A549 (cell line): ENCODE measurements around the gene NOS3. TPM values are rescaled to one million over a fixed set of nuclear protein-coding genes. Genes with fewer than 3 reads are reported as not detected.

Source experiments
- ATAC-seq, 2 experiments: fragments of 200-7000 bp in 1 of 2; fragments of >200 bp in 1 of 2; cut with Nextera tagmentation in 1 of 2; cut with Tn5 transposase in 1 of 2; 3 replicates each; pipeline versions ENCODE4 v1.8.0 to v1.9.1; 2018 to 2020; ENCODE audit warnings: mild to moderate bottlenecking in 1 of 2, moderate library complexity in 1 of 2
- CTCF ChIA-PET: fragments of 300-600 bp; sonication (Branson Sonifier 250); formaldehyde crosslinking; extraction: SDS; loops from one replicate; lab custom pipeline; 2021; ENCODE audit warnings: antibody characterized with exemption, inconsistent platforms; lab: Yijun Ruan, JAX
- POLR2A ChIA-PET: fragments of 350-600 bp; formaldehyde crosslinking; extraction: SDS; loops from one replicate; lab custom pipeline; 2021; ENCODE audit warnings: antibody characterized with exemption, inconsistent platforms; lab: Yijun Ruan, JAX
- DNase-seq, 2 experiments: peaks; one replicate each; pipeline versions ENCODE4 v3.0.0 to v3.0.0-alpha.2; 2011 to 2016; ENCODE audit warnings: low read depth in 1 of 2, low spot score in 1 of 2
- FAIRE-seq: peaks from 2 replicates; lab custom pipeline; 2011; peaks lifted over from hg19 to GRCh38; lab: Jason Lieb, UNC
- H3K27ac ChIP-seq, 2 experiments: fragments of >200 bp; sonication (Bioruptor Twin); formaldehyde crosslinking; 3 replicates each; pipeline ENCODE4 v1.5.1; 2016 to 2017
- H3K4me1 ChIP-seq: fragments of >200 bp; sonication (Bioruptor Twin); formaldehyde crosslinking; 3 replicates; pipeline ENCODE4 v1.6.1; 2016
- H3K4me2 ChIP-seq: fragments of >200 bp; sonication (Bioruptor Twin); formaldehyde crosslinking; 3 replicates; pipeline ENCODE4 v1.6.1; 2016
- H3K4me3 ChIP-seq: fragments of >200 bp; sonication (Bioruptor Twin); formaldehyde crosslinking; 3 replicates; pipeline ENCODE4 v1.5.1; 2016
- H3K9me3 ChIP-seq: fragments of >200 bp; sonication (Bioruptor Twin); formaldehyde crosslinking; 3 replicates; pipeline ENCODE4 v1.6.1; 2016
- CBX2 ChIP-seq: fragments of 200-600 bp; sonication (generic); IDR thresholded peaks from 2 replicates; pipeline ENCODE4 v1.6.1; 2016; ENCODE audit warnings: low read depth, mild to moderate bottlenecking, borderline replicate concordance
- CBX8 ChIP-seq: fragments of 200-600 bp; sonication (generic); IDR thresholded peaks from 2 replicates; pipeline ENCODE4 v1.6.1; 2016
- CHD2 ChIP-seq: fragments of 150-350 bp; IDR thresholded peaks from 2 replicates; pipeline ENCODE4 v1.6.1; 2014; ENCODE audit warnings: low read length; ENCODE audit not compliant: partially characterized antibody
- E2F6 ChIP-seq: IDR thresholded peaks from 2 replicates; pipeline ENCODE4 v1.6.1; 2012; ENCODE audit warnings: low read depth, borderline replicate concordance
- EHMT2 ChIP-seq: fragments of 200-600 bp; sonication (generic); IDR thresholded peaks from 2 replicates; pipeline ENCODE4 v1.6.1; 2016; ENCODE audit warnings: antibody characterized with exemption, low read depth, mild to moderate bottlenecking, moderate library complexity
- FOSL2 ChIP-seq, 2 experiments: fragments of 450-650 bp in 1 of 2; fragments of >200 bp in 1 of 2; sonication (Bioruptor Twin) in 1 of 2; formaldehyde crosslinking; IDR thresholded peaks; 2 replicates each; pipeline versions ENCODE4 v1.5.0 to v1.6.1; 2016 to 2020; ENCODE audit warnings: mild to moderate bottlenecking in 1 of 2, moderate library complexity in 1 of 2
- HDAC2 ChIP-seq: fragments of 200-600 bp; sonication (generic); IDR thresholded peaks from 2 replicates; pipeline ENCODE4 v1.6.1; 2016
- HMGXB4 ChIP-seq: fragments of 250-450 bp; sonication (Bioruptor Pico); IDR thresholded peaks from 2 replicates; pipeline ENCODE4 v1.5.0; 2021; ENCODE audit warnings: mild to moderate bottlenecking, moderate library complexity, borderline replicate concordance
- HOXA7 ChIP-seq: fragments of 250-450 bp; sonication (Bioruptor Pico); IDR thresholded peaks from 2 replicates; pipeline ENCODE4 v1.5.0; 2020; ENCODE audit warnings: mild to moderate bottlenecking, moderate library complexity
- HOXB5 ChIP-seq: fragments of 250-450 bp; sonication (Bioruptor Pico); IDR thresholded peaks from 2 replicates; pipeline ENCODE4 v1.5.0; 2020; ENCODE audit warnings: mild to moderate bottlenecking, moderate library complexity
- MAX ChIP-seq: IDR thresholded peaks from 2 replicates; pipeline ENCODE4 v1.6.1; 2012
- NFE2L2 ChIP-seq: fragments of 150-350 bp; conservative IDR thresholded peaks from 2 replicates; pipeline ENCODE4 v1.6.1; 2014; ENCODE audit warnings: low read length
- RAD21 ChIP-seq, 2 experiments: fragments of >200 bp in 1 of 2; sonication (Bioruptor Twin) in 1 of 2; formaldehyde crosslinking in 1 of 2; IDR thresholded peaks in 1 of 2; conservative IDR thresholded peaks in 1 of 2; 2 replicates in 1 of 2; 3 replicates in 1 of 2; pipeline ENCODE4 v1.6.1; 2012 to 2018; ENCODE audit warnings: inconsistent platforms in 1 of 2
- RFX5 ChIP-seq: fragments of 450-650 bp; IDR thresholded peaks from 2 replicates; pipeline ENCODE4 v1.7.1; 2014; ENCODE audit warnings: antibody characterized with exemption, mild to moderate bottlenecking, moderate library complexity
- ZFP36 ChIP-seq: fragments of 450-650 bp; IDR thresholded peaks from 2 replicates; pipeline ENCODE4 v1.6.1; 2014; ENCODE audit warnings: borderline replicate concordance; ENCODE audit not compliant: partially characterized antibody
- ZSCAN20 ChIP-seq: fragments of 250-450 bp; sonication (Bioruptor Pico); IDR thresholded peaks from 2 replicates; pipeline ENCODE4 v1.8.0; 2022; ENCODE audit warnings: mild to moderate bottlenecking, moderate library complexity
- WGBS: methylation state at CpG from one replicate; pipeline ENCODE4 v1.1.6; 2017; ENCODE audit errors: missing lambda C conversion rate; 5-methylcytosine and 5-hydroxymethylcytosine counted together
- polyA minus RNA-seq: library from RNA; depleted of rRNA, polyadenylated mRNA; stranded (reverse); fragments of >200 nt; gene quantifications from 2 replicates; pipeline ENCODE4 v1.2.3, GENCODE V29; 2011; rRNA and poly(A)+ RNA removed
- polyA plus RNA-seq, 4 experiments: library from polyadenylated mRNA; depleted of rRNA in 3 of 4; stranded (reverse); fragments of >200 nt; fragmentation: RNase III in 1 of 4; extraction: RNeasy Plus Mini Kit Qiagen cat#74134 plus additional on column Dnase treatment in 1 of 4; gene quantifications; 2 replicates in 3 of 4; 3 replicates in 1 of 4; pipeline ENCODE4 v1.2.3, GENCODE V29; 2011 to 2017

The NOS3 gene
- polyA plus RNA-seq (2011; rRNA removed) (0.42 and 0.52 TPM in 2 replicates), polyA plus RNA-seq (2017; fragmentation: RNase III; extraction: RNeasy Plus Mini Kit Qiagen cat#74134 plus additional on column Dnase treatment) (0.46 to 0.71 TPM (median 0.51 TPM) in 3 replicates), polyA minus RNA-seq (not detected in 2 replicates)
- polyA plus RNA-seq (2012; cell fraction: cytosol; rRNA removed) = 1.1 and 1.9 TPM in 2 replicates
- 1.1 and 3.2 TPM in 2 replicates for polyA plus RNA-seq (2012; cell fraction: nucleus; rRNA removed)

GRCh38 chr7:150990416-150991186, at the start of gene NOS3:
TSS of gene NOS3 (plus strand) at chr7:150991017. CDS start at chr7:150993804, 2,787 bp downstream.
- peaks cover 25% of the 10 kb centered on the region for H3K9me3 ChIP-seq
- no peak within 1 kb of the TSS for H3K4me3 ChIP-seq
- ChIA-PET POLR2A (no interaction called here), CTCF (interaction anchor here (1.2 to 5.8 kb wide), 6 partner anchors 10 to 121 kb away, joined by 3 to 39 read pairs (median 8); no protein-coding TSS in a partner anchor)
- no peak within 1 kb of the TSS for H3K4me2 ChIP-seq
- 36% methylated on average over 12 of the region's 12 CpGs for WGBS
- no peak for FAIRE-seq
- H3K27ac ChIP-seq = no peak within 1 kb of the TSS
- no peaks in the 10 kb centered on the region for H3K4me1 ChIP-seq
- TF ChIP-seq ZFP36 = no peak
- no peak for TF ChIP-seq FOSL2 (IDR thresholded peaks at IDR 0.05)
- peak; percentile 37; the same call in 1 of the 2 replicates for TF ChIP-seq FOSL2 (CRISPR knock-in tag; IDR thresholded peaks at IDR 0.05)
- TF ChIP-seq, all 56 proteins: peak for 1
- ATAC-seq (no peak), DNase-seq (no peak)

- H3K27ac ChIP-seq = no peak overlapping the region
- TF ChIP-seq NFE2L2 (no peak), EHMT2 (no peak)
- no peak overlapping the region for H3K4me2 ChIP-seq
- ATAC-seq (no peak), DNase-seq (no peak), FAIRE-seq (no peak)
- CTCF ChIA-PET = interaction anchor here (1.1 to 4.5 kb wide), 3 partner anchors 13 to 43 kb away, joined by 5 to 18 read pairs (median 9); no protein-coding TSS in a partner anchor
- no peak overlapping the region for H3K4me3 ChIP-seq
- H3K9me3 ChIP-seq = no peaks in the 10 kb centered on the region
- H3K4me1 ChIP-seq = no peaks in the 10 kb centered on the region
- POLR2A ChIA-PET = no interaction called here
- WGBS = 63% methylated on average over 15 of the region's 15 CpGs
Observed at GRCh38 chr7:150941351-150942000, 49.3 kb upstream of the NOS3 start.

- POLR2A ChIA-PET = no interaction called here
- no peak for DNase-seq
- WGBS = 62% methylated on average over 13 of the region's 14 CpGs
- Histone ChIP-seq H3K9me3 (no peaks in the 10 kb centered on the region), H3K4me2 (no peak overlapping the region), H3K4me1 (no peaks in the 10 kb centered on the region), H3K4me3 (no peak overlapping the region), H3K27ac (no peak overlapping the region)
- CTCF ChIA-PET = interaction anchor here (1.0 to 4.5 kb wide), 4 partner anchors 8 to 21 kb away, joined by 3 to 18 read pairs (median 4); no protein-coding TSS in a partner anchor
- peak in 1 of 2 experiments; percentile 9; a peak in 1 of 6 replicates for ATAC-seq
- no peak for FAIRE-seq
- TF ChIP-seq HOXA7 (no peak), FOSL2 (IDR thresholded peaks at IDR 0.05) (no peak), FOSL2 (CRISPR knock-in tag; IDR thresholded peaks at IDR 0.05) (no peak), RFX5 (no peak), E2F6 (no peak), CBX8 (no peak), HDAC2 (no peak), MAX (no peak), CHD2 (no peak), HOXB5 (CRISPR knock-in tag) (no peak), RAD21 (conservative IDR thresholded peaks at IDR 0.05 in 1 of 2, IDR thresholded peaks at IDR 0.05 in 1 of 2) (no peak), HMGXB4 (no peak), ZSCAN20 (CRISPR knock-in tag) (no peak), CBX2 (no peak)
Observed at GRCh38 chr7:150942001-150942590, 48.7 kb upstream of the NOS3 start.
